H1 (cell line): ENCODE results near the gene POLA1. TPM values are rescaled to one million over a fixed set of nuclear protein-coding genes. Genes with fewer than 3 reads are reported as not detected.

Source experiments
- EZH2 ChIP-seq: fragments of 200-600 bp; sonication (generic); IDR thresholded peaks from 2 replicates; pipeline ENCODE4 v1.7.1; 2012; ENCODE audit warnings: low read depth, mild to moderate bottlenecking, moderate library complexity, low read length, inconsistent platforms; ENCODE audit not compliant: severe bottlenecking
- GTF2F1 ChIP-seq: IDR thresholded peaks from 2 replicates; pipeline ENCODE4 v1.6.1; 2012; ENCODE audit warnings: low read depth, low read length, improper control_type of control experiment, borderline replicate concordance
- HDAC6 ChIP-seq: IDR thresholded peaks from one replicate; pipeline ENCODE4 v1.7.1; 2012; ENCODE audit warnings: low read depth, mild to moderate bottlenecking, inconsistent platforms, low read length, moderate library complexity
- RBBP5 ChIP-seq: IDR thresholded peaks from 2 replicates; pipeline ENCODE4 v1.7.1; 2012; ENCODE audit warnings: low read depth, mild to moderate bottlenecking, inconsistent platforms, low read length, moderate library complexity, borderline replicate concordance
- RNF2 ChIP-seq: fragments of 200-900, 300-1000 bp; sonication (generic); IDR thresholded peaks from 2 replicates; pipeline ENCODE4 v1.7.1; 2016; ENCODE audit warnings: borderline replicate concordance, low read depth, mild to moderate bottlenecking, antibody characterized with exemption, low read length; ENCODE audit not compliant: poor library complexity, severe bottlenecking; ENCODE audit errors: missing control alignments
- SIN3A ChIP-seq, 2 experiments: IDR thresholded peaks in 1 of 2; conservative IDR thresholded peaks in 1 of 2; 2 replicates each; pipeline ENCODE4 v1.6.1; 2011 to 2012; ENCODE audit warnings: low read length in 2 of 2, improper control_type of control experiment in 1 of 2, low read depth in 1 of 2, mild to moderate bottlenecking in 1 of 2
- TAF1 ChIP-seq: IDR thresholded peaks from 2 replicates; pipeline ENCODE4 v1.6.1; 2011; ENCODE audit warnings: mild to moderate bottlenecking, low read depth, low read length
- TBP ChIP-seq: IDR thresholded peaks from 2 replicates; pipeline ENCODE4 v1.6.1; 2011; ENCODE audit warnings: low read depth, low read length, improper control_type of control experiment
- polyA plus RNA-seq, 7 experiments: library from polyadenylated mRNA; depleted of rRNA in 3 of 7; stranded (reverse) in 5 of 7; unstranded in 2 of 7; fragments of >200 nt in 5 of 7; fragments of 200-250 nt in 2 of 7; gene quantifications; 1 replicate in 5 of 7; 2 replicates in 1 of 7; 4 replicates in 1 of 7; pipeline versions ENCODE4 v1.2.1 to v1.2.3, GENCODE V29; 2011 to 2013; ENCODE audit warnings: missing spikeins in 2 of 7, mixed read lengths in 2 of 7
- total RNA-seq: library from RNA; stranded (reverse); fragmentation: NEBNext Ultra II Directional; extraction: Animal tissue kit (Norgen Biotek cat#: 25700); gene quantifications from 2 replicates; pipeline ENCODE4 v1.2.1, GENCODE V29; 2021
- TF ChIP-seq, protein P1 (sequence below): IDR thresholded peaks from 2 replicates; pipeline ENCODE4 v1.6.1; 2012; ENCODE audit warnings: inconsistent platforms

The POLA1 gene
- total and polyA plus RNA-seq, 2 of the 8 experiments (the other 6 are each of a cell fraction or from before 2014, with no cell fraction given): 5.6 to 34.9 TPM

DNA sequence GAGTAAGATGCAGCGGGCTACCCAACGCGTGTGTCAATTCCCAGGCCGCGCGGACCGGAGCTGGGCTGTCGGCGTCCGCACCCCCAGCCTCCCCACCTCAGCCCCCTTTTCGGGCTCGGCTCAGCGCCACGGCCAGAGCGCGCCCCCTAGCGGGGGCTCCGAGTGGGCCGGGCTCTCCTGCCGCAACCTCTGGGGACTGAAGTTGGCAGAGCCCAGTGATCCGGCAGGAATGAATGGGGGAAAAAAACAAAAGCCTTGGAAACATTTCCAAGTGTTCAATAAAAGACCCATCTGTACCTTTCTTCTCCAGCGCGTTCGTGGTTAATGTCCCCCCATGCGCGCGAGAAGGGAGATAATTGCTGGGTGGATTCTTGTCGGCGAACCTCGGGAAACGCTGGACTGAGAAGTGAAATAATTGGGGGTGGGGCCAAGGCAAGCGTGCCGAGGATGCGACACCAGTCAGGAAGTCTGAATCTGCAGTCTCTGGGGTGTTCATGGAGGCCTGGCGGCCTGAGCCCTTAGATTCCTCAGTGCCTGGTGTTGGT is 327.3 kb downstream of the POLA1 start (continued):
- TF ChIP-seq RNF2 (no peak), HDAC6 (no peak), RBBP5 (no peak), GTF2F1 (no peak), TAF1 (no peak), EZH2 (peak; percentile 3), SIN3A (conservative IDR thresholded peaks at IDR 0.05 in 1 of 2, IDR thresholded peaks at IDR 0.05 in 1 of 2; ENCODE audit: low read depth in 1 of 2, low read length in 2 of 2) (no peak), TBP (no peak)
- TF ChIP-seq, protein P1, sequence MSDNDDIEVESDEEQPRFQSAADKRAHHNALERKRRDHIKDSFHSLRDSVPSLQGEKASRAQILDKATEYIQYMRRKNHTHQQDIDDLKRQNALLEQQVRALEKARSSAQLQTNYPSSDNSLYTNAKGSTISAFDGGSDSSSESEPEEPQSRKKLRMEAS: no peak
